Astrocyte (in vitro differentiated cells and primary cell): ENCODE measurements around the gene FRY.

ENCODE experiments used
- EZH2 ChIP-seq: IDR thresholded peaks from 2 replicates; pipeline ENCODE4 v1.6.1; 2012; ENCODE audit warnings: mild to moderate bottlenecking, low read length, inconsistent platforms; ENCODE audit not compliant: insufficient read depth
- TF ChIP-seq, protein P1 (sequence below): IDR thresholded peaks from 2 replicates; pipeline ENCODE4 v1.5.1; 2011; ENCODE audit warnings: low read depth, mild to moderate bottlenecking, inconsistent platforms, low read length, moderate library complexity; ENCODE audit not compliant: insufficient read depth

DNA sequence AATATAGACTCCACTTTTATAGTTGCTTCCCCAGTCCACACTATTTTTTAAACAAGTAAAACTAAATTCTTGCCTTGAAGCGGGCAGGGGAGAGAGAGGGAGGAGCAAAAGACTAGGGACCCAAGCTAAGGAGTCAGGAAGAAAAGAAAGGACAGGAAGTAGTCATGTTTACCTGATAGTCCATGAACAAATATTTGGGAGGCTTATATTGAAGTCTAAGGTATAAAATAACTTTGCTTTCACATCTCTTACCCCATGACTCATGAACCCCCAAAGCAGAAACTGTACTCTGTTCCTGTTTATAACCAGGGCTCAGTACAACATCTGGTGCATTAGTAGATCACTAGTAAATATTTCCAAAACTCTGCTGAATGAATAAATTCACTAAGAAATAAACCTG lies 216.3 kb downstream of the FRY start:
- no peak for TF ChIP-seq EZH2
- TF ChIP-seq, protein P1, sequence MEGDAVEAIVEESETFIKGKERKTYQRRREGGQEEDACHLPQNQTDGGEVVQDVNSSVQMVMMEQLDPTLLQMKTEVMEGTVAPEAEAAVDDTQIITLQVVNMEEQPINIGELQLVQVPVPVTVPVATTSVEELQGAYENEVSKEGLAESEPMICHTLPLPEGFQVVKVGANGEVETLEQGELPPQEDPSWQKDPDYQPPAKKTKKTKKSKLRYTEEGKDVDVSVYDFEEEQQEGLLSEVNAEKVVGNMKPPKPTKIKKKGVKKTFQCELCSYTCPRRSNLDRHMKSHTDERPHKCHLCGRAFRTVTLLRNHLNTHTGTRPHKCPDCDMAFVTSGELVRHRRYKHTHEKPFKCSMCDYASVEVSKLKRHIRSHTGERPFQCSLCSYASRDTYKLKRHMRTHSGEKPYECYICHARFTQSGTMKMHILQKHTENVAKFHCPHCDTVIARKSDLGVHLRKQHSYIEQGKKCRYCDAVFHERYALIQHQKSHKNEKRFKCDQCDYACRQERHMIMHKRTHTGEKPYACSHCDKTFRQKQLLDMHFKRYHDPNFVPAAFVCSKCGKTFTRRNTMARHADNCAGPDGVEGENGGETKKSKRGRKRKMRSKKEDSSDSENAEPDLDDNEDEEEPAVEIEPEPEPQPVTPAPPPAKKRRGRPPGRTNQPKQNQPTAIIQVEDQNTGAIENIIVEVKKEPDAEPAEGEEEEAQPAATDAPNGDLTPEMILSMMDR = no peak
